WTC11 (cell line): Measurements from ENCODE around the gene SCAF4. TPM values are rescaled to one million over a fixed set of nuclear protein-coding genes. Genes with fewer than 3 reads are reported as not detected.

Source experiments
- ATAC-seq: fragments of 200-7000 bp; cut with Tn5 transposase; 2 replicates; pipeline ENCODE4 v1.10.0; 2021; ENCODE audit warnings: mild to moderate bottlenecking, moderate library complexity
- CTCF ChIA-PET: fragments of 300-600 bp; sonication (Branson Sonifier 250); formaldehyde crosslinking; loops from one replicate; lab custom pipeline; 2021; ENCODE audit warnings: antibody characterized with exemption; lab: Charles Lee
- POLR2A ChIA-PET: fragments of 350-600 bp; sonication (Branson Sonifier 250); formaldehyde crosslinking; loops from one replicate; lab custom pipeline; 2021; ENCODE audit warnings: antibody characterized with exemption; lab: Charles Lee
- DNase-seq: peaks from one replicate; pipeline ENCODE4 v3.0.0; 2021; ENCODE audit warnings: low spot score
- H3K27ac Mint-ChIP-seq: 2 replicates; pipeline ENCODE4 v1.8.0; 2021; ENCODE audit warnings: mixed read lengths
- H3K27me3 Mint-ChIP-seq: 2 replicates; pipeline ENCODE4 v1.8.0; 2021; ENCODE audit warnings: low read depth, mild to moderate bottlenecking, moderate library complexity, mixed read lengths
- H3K36me3 Mint-ChIP-seq: 2 replicates; pipeline ENCODE4 v1.8.0; 2021; ENCODE audit warnings: mixed read lengths
- H3K4me1 Mint-ChIP-seq: 2 replicates; pipeline ENCODE4 v1.8.0; 2022; ENCODE audit warnings: mixed read lengths
- H3K4me3 Mint-ChIP-seq: 2 replicates; pipeline ENCODE4 v1.8.0; 2021; ENCODE audit warnings: mild to moderate bottlenecking, moderate library complexity, mixed read lengths
- H3K9me3 Mint-ChIP-seq: 2 replicates; pipeline ENCODE4 v1.8.0; 2021; ENCODE audit warnings: mixed read lengths
- AR ChIP-seq: fragments of 250-450 bp; sonication (Bioruptor Pico); IDR thresholded peaks from 2 replicates; pipeline ENCODE4 v1.9.0; 2021; ENCODE audit warnings: mild to moderate bottlenecking
- ATF2 ChIP-seq: sonication (generic); formaldehyde crosslinking; IDR thresholded peaks from 2 replicates; pipeline ENCODE4 v1.8.1; 2022; ENCODE audit warnings: low read depth, missing genetic modification reagents, borderline replicate concordance
- ATF6 ChIP-seq: sonication (generic); formaldehyde crosslinking; IDR thresholded peaks from 2 replicates; pipeline ENCODE4 v1.8.1; 2023; ENCODE audit warnings: mild to moderate bottlenecking, missing genetic modification reagents
- CDX4 ChIP-seq: fragments of 250-450 bp; sonication (Bioruptor Pico); IDR thresholded peaks from 2 replicates; pipeline ENCODE4 v1.9.0; 2021; ENCODE audit warnings: moderate library complexity, mild to moderate bottlenecking, inconsistent platforms, borderline replicate concordance
- ETV6 ChIP-seq: sonication (generic); formaldehyde crosslinking; IDR thresholded peaks from 2 replicates; pipeline ENCODE4 v1.8.1; 2022; ENCODE audit warnings: mild to moderate bottlenecking, missing genetic modification reagents
- FOXJ3 ChIP-seq: sonication (generic); formaldehyde crosslinking; IDR thresholded peaks from 2 replicates; pipeline ENCODE4 v1.9.0; 2021; ENCODE audit warnings: missing genetic modification reagents, mild to moderate bottlenecking, borderline replicate concordance
- FOXP1 ChIP-seq: sonication (generic); formaldehyde crosslinking; IDR thresholded peaks from 2 replicates; pipeline ENCODE4 v1.8.0; 2022; ENCODE audit warnings: missing genetic modification reagents, mild to moderate bottlenecking, moderate library complexity, borderline replicate concordance
- GTF2I ChIP-seq: fragments of 250-450 bp; sonication (Bioruptor Pico); conservative IDR thresholded peaks from 2 replicates; pipeline ENCODE4 v1.4.0; 2021; ENCODE audit warnings: mild to moderate bottlenecking
- MLX ChIP-seq: sonication (generic); formaldehyde crosslinking; IDR thresholded peaks from 2 replicates; pipeline ENCODE4 v1.8.1; 2023; ENCODE audit warnings: mild to moderate bottlenecking, missing genetic modification reagents, moderate library complexity
- MYBL2 ChIP-seq: sonication (generic); formaldehyde crosslinking; IDR thresholded peaks from 2 replicates; pipeline ENCODE4 v1.8.1; 2023; ENCODE audit warnings: mild to moderate bottlenecking, moderate library complexity, missing genetic modification reagents
- NFE2L1 ChIP-seq: sonication (generic); formaldehyde crosslinking; IDR thresholded peaks from 2 replicates; pipeline ENCODE4 v1.8.1; 2023; ENCODE audit warnings: missing genetic modification reagents
- OVOL2 ChIP-seq: fragments of 250-450 bp; sonication (Bioruptor Pico); IDR thresholded peaks from 2 replicates; pipeline ENCODE4 v1.9.0; 2021; ENCODE audit warnings: mild to moderate bottlenecking, borderline replicate concordance
- RELA ChIP-seq: sonication (generic); formaldehyde crosslinking; IDR thresholded peaks from 2 replicates; pipeline ENCODE4 v1.8.1; 2022; ENCODE audit warnings: missing genetic modification reagents, mild to moderate bottlenecking, borderline replicate concordance
- SMAD3 ChIP-seq: sonication (generic); formaldehyde crosslinking; IDR thresholded peaks from 2 replicates; pipeline ENCODE4 v1.8.0; 2022; ENCODE audit warnings: missing genetic modification reagents, mild to moderate bottlenecking, borderline replicate concordance
- TCF7 ChIP-seq: sonication (generic); formaldehyde crosslinking; IDR thresholded peaks from 2 replicates; pipeline ENCODE4 v1.8.0; 2022; ENCODE audit warnings: mild to moderate bottlenecking, low read depth, missing genetic modification reagents, moderate library complexity
- TEAD1 ChIP-seq: sonication (generic); formaldehyde crosslinking; IDR thresholded peaks from 2 replicates; pipeline ENCODE4 v1.8.0; 2022; ENCODE audit warnings: mild to moderate bottlenecking, missing genetic modification reagents
- TP53 ChIP-seq: sonication (generic); formaldehyde crosslinking; IDR thresholded peaks from 2 replicates; pipeline ENCODE4 v1.8.1; 2023; ENCODE audit warnings: mild to moderate bottlenecking, missing genetic modification reagents
- ZBTB21 ChIP-seq: sonication (generic); formaldehyde crosslinking; IDR thresholded peaks from 2 replicates; pipeline ENCODE4 v1.8.1; 2023; ENCODE audit warnings: mild to moderate bottlenecking, missing genetic modification reagents, borderline replicate concordance
- ZNF263 ChIP-seq: sonication (generic); formaldehyde crosslinking; IDR thresholded peaks from 2 replicates; pipeline ENCODE4 v1.8.1; 2022; ENCODE audit warnings: low read depth, mild to moderate bottlenecking, moderate library complexity, missing genetic modification reagents
- ZNF317 ChIP-seq: sonication (generic); formaldehyde crosslinking; IDR thresholded peaks from 2 replicates; pipeline ENCODE4 v1.8.1; 2023; ENCODE audit warnings: low read depth, mild to moderate bottlenecking, moderate library complexity, missing genetic modification reagents, borderline replicate concordance
- ZNF425 ChIP-seq: fragments of 250-450 bp; sonication (Bioruptor Pico); conservative IDR thresholded peaks from 2 replicates; pipeline ENCODE4 v1.9.0; 2021; ENCODE audit warnings: mild to moderate bottlenecking
- ZNF532 ChIP-seq: fragments of 250-450 bp; sonication (Bioruptor Pico); IDR thresholded peaks from 2 replicates; pipeline ENCODE4 v1.9.0; 2021; ENCODE audit warnings: mild to moderate bottlenecking, borderline replicate concordance
- ZNF671 ChIP-seq: fragments of 250-450 bp; sonication (Bioruptor Pico); IDR thresholded peaks from 2 replicates; pipeline ENCODE4 v1.8.0; 2021; ENCODE audit warnings: mild to moderate bottlenecking
- total RNA-seq: library from RNA; stranded (reverse); gene quantifications from 3 replicates; pipeline ENCODE4 v1.2.3, GENCODE V29; 2021

SCAF4 gene
- total RNA-seq, 1 experiment from 2014 or later, result 54.0 TPM

- TF ChIP-seq ATF2, result no peak
- no peak for TF ChIP-seq ZNF532 (CRISPR knock-in tag)
- no peak for TF ChIP-seq OVOL2 (CRISPR knock-in tag)
- TF ChIP-seq MYBL2 (CRISPR knock-in tag), result no peak
- TF ChIP-seq RELA (CRISPR knock-in tag), result no peak
Measured at GRCh38 chr21:31743712-31744111, 11.8 kb upstream of the SCAF4 start (continued).

- TF ChIP-seq SMAD3 (CRISPR knock-in tag) (no peak), ZBTB21 (CRISPR knock-in tag) (no peak), AR (CRISPR knock-in tag) (no peak), TP53 (CRISPR knock-in tag) (no peak), ATF6 (no peak), CDX4 (CRISPR knock-in tag) (no peak), FOXP1 (CRISPR knock-in tag) (no peak), TCF7 (no peak), ZNF317 (CRISPR knock-in tag) (no peak), OVOL2 (CRISPR knock-in tag) (no peak), NFE2L1 (no peak), ZNF425 (CRISPR knock-in tag) (no peak), MLX (CRISPR knock-in tag) (no peak), ZNF671 (CRISPR knock-in tag) (no peak), TEAD1 (CRISPR knock-in tag) (no peak), ZNF263 (CRISPR knock-in tag) (no peak), GTF2I (no peak), ETV6 (no peak), FOXJ3 (CRISPR knock-in tag) (no peak)
- peaks cover 34% of the 10 kb centered on the region for H3K9me3 Mint-ChIP-seq
- H3K27ac Mint-ChIP-seq, result no peak overlapping the region
- ChIA-PET CTCF (no interaction called here), POLR2A (interaction anchor here (0.7 kb wide), 2 partner anchors 225 to 315 kb away, joined by 3 to 4 read pairs; no protein-coding TSS in a partner anchor)
- no peaks in the 10 kb centered on the region for H3K4me1 Mint-ChIP-seq
- H3K4me3 Mint-ChIP-seq, result no peak overlapping the region
- peaks cover 23% of the 10 kb centered on the region for H3K36me3 Mint-ChIP-seq
- ATAC-seq (no peak), DNase-seq (no peak)
- H3K27me3 Mint-ChIP-seq, result no peaks in the 10 kb centered on the region; the same call in 1 of the 2 replicates
Measured at GRCh38 chr21:31741116-31741515, 9.2 kb upstream of the SCAF4 start.
